Activated CD4-positive, alpha-beta T cell treated with anti-CD3 and anti-CD28 coated beads for 48 hours (primary cell): ENCODE results near the gene SMAD6.
A peak's percentile ranks its signal among the peaks of the same experiment; 100 is the strongest.

Experiments
- DNase-seq: peaks from one replicate; pipeline ENCODE4 v3.0.0-alpha.2; 2020

Gene SMAD6

GRCh38 chr15:66778314-66778665, 76.3 kb downstream of the SMAD6 start:
- no peak for DNase-seq

- DNase-seq, result no peak
Observed at GRCh38 chr15:66778716-66779115, 76.7 kb downstream of the SMAD6 start.

- DNase-seq, result no peak
Observed at GRCh38 chr15:66779331-66780009, 77.4 kb downstream of the SMAD6 start.

GRCh38 chr15:66780172-66780972, 78.3 kb downstream of the SMAD6 start:
- no peak for DNase-seq

GRCh38 chr15:66780973-66781718, 79.1 kb downstream of the SMAD6 start:
- no peak for DNase-seq

GRCh38 chr15:66782785-66783184, 80.7 kb downstream of the SMAD6 start:
- no peak for DNase-seq

GRCh38 chr15:66783314-66783713, 81.3 kb downstream of the SMAD6 start:
- no peak for DNase-seq

GRCh38 chr15:66783725-66784124, 81.7 kb downstream of the SMAD6 start:
- DNase-seq, result no peak

GRCh38 chr15:66784174-66784573, 82.1 kb downstream of the SMAD6 start:
- DNase-seq, result no peak

GRCh38 chr15:66785637-66786036, 83.6 kb downstream of the SMAD6 start:
- DNase-seq, result no peak

- no peak for DNase-seq
Observed at GRCh38 chr15:66786222-66786621, 84.2 kb downstream of the SMAD6 start.

- no peak for DNase-seq
Observed at GRCh38 chr15:66786708-66787488, 84.9 kb downstream of the SMAD6 start.

GRCh38 chr15:66787489-66787871, 85.4 kb downstream of the SMAD6 start:
- no peak for DNase-seq

- no peak for DNase-seq
Observed at GRCh38 chr15:66788024-66788423, 86.0 kb downstream of the SMAD6 start.

- DNase-seq, result peak; percentile 12
Observed at GRCh38 chr15:66789029-66790025, 87.3 kb downstream of the SMAD6 start.

GRCh38 chr15:66795851-66796250, 93.8 kb downstream of the SMAD6 start:
- no peak for DNase-seq

- no peak for DNase-seq
Observed at GRCh38 chr15:66796343-66796742, 94.3 kb downstream of the SMAD6 start.

- DNase-seq, result no peak
Observed at GRCh38 chr15:66797921-66798320, 95.9 kb downstream of the SMAD6 start.

- DNase-seq, result no peak
Observed at GRCh38 chr15:66798426-66799061, 96.5 kb downstream of the SMAD6 start.

GRCh38 chr15:66799242-66799641, 97.2 kb downstream of the SMAD6 start:
- DNase-seq, result no peak

GRCh38 chr15:66800584-66801235, 98.7 kb downstream of the SMAD6 start:
- no peak for DNase-seq
